ENCODE results near the gene SH2D5. TPM values are rescaled to one million over a fixed set of nuclear protein-coding genes. Genes with fewer than 3 reads are reported as not detected.

The SH2D5 gene
- polyA plus RNA-seq, 1 donor from 2014 or later, result 14.1 TPM

GRCh38 chr1:20696397-20697333 lies 35.8 kb downstream of the SH2D5 start:
- H3K9ac ChIP-seq (ENCODE audit: low read length), result peak overlapping the region; percentile 66
- H3K4me3 ChIP-seq (ENCODE audit: low read length), result peak overlapping the region; percentile 65
- H3K4me2 ChIP-seq (ENCODE audit: low read length), result no peak overlapping the region
- peak overlapping the region; percentile 16 for H2AFZ ChIP-seq (ENCODE audit: low read depth, low read length)
- H3K9me2 ChIP-seq (ENCODE audit: insufficient read depth, low read length), result no peaks in the 10 kb centered on the region
- H3K27me3 ChIP-seq (ENCODE audit: insufficient read depth, low read depth, low read length), result no peaks in the 10 kb centered on the region
- H3K9me3 ChIP-seq (ENCODE audit: low read length), result no peaks in the 10 kb centered on the region
- peak overlapping the region; percentile 25 for H3K27ac ChIP-seq (ENCODE audit: low read length)
- H4K20me1 ChIP-seq (ENCODE audit: insufficient read depth), result no peaks in the 10 kb centered on the region
- TF ChIP-seq MXI1 (conservative IDR thresholded peaks at IDR 0.05; ENCODE audit: poor library complexity, severe bottlenecking) (peak; percentile 45), EZH2 (IDR thresholded peaks at IDR 0.05; ENCODE audit: borderline replicate concordance, insufficient read depth, low read length, poor library complexity, severe bottlenecking) (no peak), EP300 (conservative IDR thresholded peaks at IDR 0.05; ENCODE audit: poor library complexity, severe bottlenecking) (peak; percentile 16), RAD21 (conservative IDR thresholded peaks at IDR 0.05) (peak; percentile 95), POLR2AphosphoS5 (IDR thresholded peaks at IDR 0.05) (no peak), TAF1 (IDR thresholded peaks at IDR 0.05; ENCODE audit: low read depth) (no peak), SMC3 (conservative IDR thresholded peaks at IDR 0.05; ENCODE audit: poor library complexity) (peak; percentile 95)
- TF ChIP-seq, protein P1, sequence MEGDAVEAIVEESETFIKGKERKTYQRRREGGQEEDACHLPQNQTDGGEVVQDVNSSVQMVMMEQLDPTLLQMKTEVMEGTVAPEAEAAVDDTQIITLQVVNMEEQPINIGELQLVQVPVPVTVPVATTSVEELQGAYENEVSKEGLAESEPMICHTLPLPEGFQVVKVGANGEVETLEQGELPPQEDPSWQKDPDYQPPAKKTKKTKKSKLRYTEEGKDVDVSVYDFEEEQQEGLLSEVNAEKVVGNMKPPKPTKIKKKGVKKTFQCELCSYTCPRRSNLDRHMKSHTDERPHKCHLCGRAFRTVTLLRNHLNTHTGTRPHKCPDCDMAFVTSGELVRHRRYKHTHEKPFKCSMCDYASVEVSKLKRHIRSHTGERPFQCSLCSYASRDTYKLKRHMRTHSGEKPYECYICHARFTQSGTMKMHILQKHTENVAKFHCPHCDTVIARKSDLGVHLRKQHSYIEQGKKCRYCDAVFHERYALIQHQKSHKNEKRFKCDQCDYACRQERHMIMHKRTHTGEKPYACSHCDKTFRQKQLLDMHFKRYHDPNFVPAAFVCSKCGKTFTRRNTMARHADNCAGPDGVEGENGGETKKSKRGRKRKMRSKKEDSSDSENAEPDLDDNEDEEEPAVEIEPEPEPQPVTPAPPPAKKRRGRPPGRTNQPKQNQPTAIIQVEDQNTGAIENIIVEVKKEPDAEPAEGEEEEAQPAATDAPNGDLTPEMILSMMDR (IDR thresholded peaks at IDR 0.05; ENCODE audit: poor library complexity, severe bottlenecking), result peak; percentile 93
- TF ChIP-seq, protein P2, sequence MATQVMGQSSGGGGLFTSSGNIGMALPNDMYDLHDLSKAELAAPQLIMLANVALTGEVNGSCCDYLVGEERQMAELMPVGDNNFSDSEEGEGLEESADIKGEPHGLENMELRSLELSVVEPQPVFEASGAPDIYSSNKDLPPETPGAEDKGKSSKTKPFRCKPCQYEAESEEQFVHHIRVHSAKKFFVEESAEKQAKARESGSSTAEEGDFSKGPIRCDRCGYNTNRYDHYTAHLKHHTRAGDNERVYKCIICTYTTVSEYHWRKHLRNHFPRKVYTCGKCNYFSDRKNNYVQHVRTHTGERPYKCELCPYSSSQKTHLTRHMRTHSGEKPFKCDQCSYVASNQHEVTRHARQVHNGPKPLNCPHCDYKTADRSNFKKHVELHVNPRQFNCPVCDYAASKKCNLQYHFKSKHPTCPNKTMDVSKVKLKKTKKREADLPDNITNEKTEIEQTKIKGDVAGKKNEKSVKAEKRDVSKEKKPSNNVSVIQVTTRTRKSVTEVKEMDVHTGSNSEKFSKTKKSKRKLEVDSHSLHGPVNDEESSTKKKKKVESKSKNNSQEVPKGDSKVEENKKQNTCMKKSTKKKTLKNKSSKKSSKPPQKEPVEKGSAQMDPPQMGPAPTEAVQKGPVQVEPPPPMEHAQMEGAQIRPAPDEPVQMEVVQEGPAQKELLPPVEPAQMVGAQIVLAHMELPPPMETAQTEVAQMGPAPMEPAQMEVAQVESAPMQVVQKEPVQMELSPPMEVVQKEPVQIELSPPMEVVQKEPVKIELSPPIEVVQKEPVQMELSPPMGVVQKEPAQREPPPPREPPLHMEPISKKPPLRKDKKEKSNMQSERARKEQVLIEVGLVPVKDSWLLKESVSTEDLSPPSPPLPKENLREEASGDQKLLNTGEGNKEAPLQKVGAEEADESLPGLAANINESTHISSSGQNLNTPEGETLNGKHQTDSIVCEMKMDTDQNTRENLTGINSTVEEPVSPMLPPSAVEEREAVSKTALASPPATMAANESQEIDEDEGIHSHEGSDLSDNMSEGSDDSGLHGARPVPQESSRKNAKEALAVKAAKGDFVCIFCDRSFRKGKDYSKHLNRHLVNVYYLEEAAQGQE (IDR thresholded peaks at IDR 0.05; ENCODE audit: borderline replicate concordance), result no peak
- no peaks in the 10 kb centered on the region for H3K36me3 ChIP-seq (ENCODE audit: insufficient read depth, low read length)
- no peaks in the 10 kb centered on the region for H3K79me2 ChIP-seq (replicated peaks; ENCODE audit: insufficient read depth, low read length)
- no peaks in the 10 kb centered on the region for H3F3A ChIP-seq (ENCODE audit: insufficient read depth, low read length, poor library complexity, severe bottlenecking)

DNA sequence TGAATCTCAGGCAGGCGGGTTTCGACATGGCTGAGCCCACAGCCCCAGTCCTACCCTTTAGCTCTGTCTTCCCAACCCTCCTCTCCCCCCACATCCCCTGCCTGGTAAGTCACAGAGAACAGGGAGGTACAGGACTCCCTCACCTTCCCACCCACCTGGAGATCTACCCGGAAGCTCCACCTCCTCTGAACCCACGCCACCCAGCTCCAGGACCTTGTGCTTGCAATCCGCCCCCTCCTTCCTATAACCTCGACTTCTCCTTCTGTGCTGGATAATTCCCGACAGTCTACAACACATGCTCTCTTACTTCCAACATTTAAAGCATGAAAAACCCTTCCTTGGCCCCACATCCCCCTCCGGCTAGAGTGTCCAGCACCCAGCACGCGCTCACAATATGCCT lies 37.0 kb downstream of the SH2D5 start:
- no peak overlapping the region for H3K4me2 ChIP-seq (ENCODE audit: low read length)
- TF ChIP-seq EZH2 (IDR thresholded peaks at IDR 0.05; ENCODE audit: borderline replicate concordance, insufficient read depth, low read length, poor library complexity, severe bottlenecking), result no peak
- TF ChIP-seq SMC3 (conservative IDR thresholded peaks at IDR 0.05; ENCODE audit: poor library complexity), result no peak
- TF ChIP-seq, protein P1 (IDR thresholded peaks at IDR 0.05; ENCODE audit: poor library complexity, severe bottlenecking), result no peak
- no peak for TF ChIP-seq RAD21 (conservative IDR thresholded peaks at IDR 0.05)
- TF ChIP-seq POLR2AphosphoS5 (IDR thresholded peaks at IDR 0.05), result no peak
- no peak for TF ChIP-seq TAF1 (IDR thresholded peaks at IDR 0.05; ENCODE audit: low read depth)
- TF ChIP-seq, protein P2 (IDR thresholded peaks at IDR 0.05; ENCODE audit: borderline replicate concordance), result no peak
- no peak overlapping the region for H3K9ac ChIP-seq (ENCODE audit: low read length)
- no peaks in the 10 kb centered on the region for H3F3A ChIP-seq (ENCODE audit: insufficient read depth, low read length, poor library complexity, severe bottlenecking)
- no peak overlapping the region for H3K27ac ChIP-seq (ENCODE audit: low read length)
- no peaks in the 10 kb centered on the region for H3K36me3 ChIP-seq (ENCODE audit: insufficient read depth, low read length)
- H4K20me1 ChIP-seq (ENCODE audit: insufficient read depth), result no peaks in the 10 kb centered on the region
- H3K27me3 ChIP-seq (ENCODE audit: insufficient read depth, low read depth, low read length), result no peaks in the 10 kb centered on the region
- H3K4me3 ChIP-seq (ENCODE audit: low read length), result no peak overlapping the region
- no peaks in the 10 kb centered on the region for H3K9me3 ChIP-seq (ENCODE audit: low read length)
- H2AFZ ChIP-seq (ENCODE audit: low read depth, low read length), result no peak overlapping the region
- H3K79me2 ChIP-seq (replicated peaks; ENCODE audit: insufficient read depth, low read length), result no peaks in the 10 kb centered on the region
- no peaks in the 10 kb centered on the region for H3K9me2 ChIP-seq (ENCODE audit: insufficient read depth, low read length)
